SJSA1 (cell line): Measurements from ENCODE around the gene PSMB8. TPM values are rescaled to one million over a fixed set of nuclear protein-coding genes. Genes with fewer than 3 reads are reported as not detected.

Source experiments
- DNase-seq, 2 experiments: peaks; one replicate each; pipeline ENCODE4 v3.0.0-alpha.2; 2015 to 2020; ENCODE audit warnings: low spot score in 2 of 2, low read depth in 1 of 2
- H3K27ac ChIP-seq: fragments of 250-450 bp; sonication (Bioruptor Pico); 2 replicates; pipeline ENCODE4 v1.5.1; 2020; ENCODE audit warnings: mild to moderate bottlenecking, moderate library complexity
- H3K27me3 ChIP-seq: fragments of 250-450 bp; sonication (Bioruptor Pico); replicated peaks from 2 replicates; pipeline ENCODE4 v1.5.1; 2020; ENCODE audit warnings: mild to moderate bottlenecking, moderate library complexity
- H3K36me3 ChIP-seq: fragments of 250-450 bp; sonication (Bioruptor Pico); 2 replicates; pipeline ENCODE4 v1.5.1; 2020; ENCODE audit warnings: mild to moderate bottlenecking
- H3K4me1 ChIP-seq: fragments of 250-450 bp; sonication (Bioruptor Pico); replicated peaks from 2 replicates; pipeline ENCODE4 v1.6.1; 2021; ENCODE audit warnings: mild to moderate bottlenecking
- H3K4me3 ChIP-seq: fragments of 250-450 bp; sonication (Bioruptor Pico); 2 replicates; pipeline ENCODE4 v1.5.1; 2020; ENCODE audit warnings: mild to moderate bottlenecking
- H3K9me3 ChIP-seq: fragments of 250-450 bp; sonication (Bioruptor Pico); replicated peaks from 2 replicates; pipeline ENCODE4 v1.5.1; 2020; ENCODE audit warnings: mild to moderate bottlenecking
- total RNA-seq: library from RNA; depleted of rRNA; stranded (reverse); fragments of >200 nt; shearing (Covaris generic); gene quantifications from 2 replicates; pipeline ENCODE4 v1.2.3, GENCODE V29; 2014

The PSMB8 gene
- total RNA-seq, 1 experiment from 2014 or later, result 107 TPM

- peak in 1 of 2 experiments; percentile 55 for DNase-seq
Measured at GRCh38 chr6:32852844-32853540, 9.1 kb upstream of the PSMB8 start.

DNA sequence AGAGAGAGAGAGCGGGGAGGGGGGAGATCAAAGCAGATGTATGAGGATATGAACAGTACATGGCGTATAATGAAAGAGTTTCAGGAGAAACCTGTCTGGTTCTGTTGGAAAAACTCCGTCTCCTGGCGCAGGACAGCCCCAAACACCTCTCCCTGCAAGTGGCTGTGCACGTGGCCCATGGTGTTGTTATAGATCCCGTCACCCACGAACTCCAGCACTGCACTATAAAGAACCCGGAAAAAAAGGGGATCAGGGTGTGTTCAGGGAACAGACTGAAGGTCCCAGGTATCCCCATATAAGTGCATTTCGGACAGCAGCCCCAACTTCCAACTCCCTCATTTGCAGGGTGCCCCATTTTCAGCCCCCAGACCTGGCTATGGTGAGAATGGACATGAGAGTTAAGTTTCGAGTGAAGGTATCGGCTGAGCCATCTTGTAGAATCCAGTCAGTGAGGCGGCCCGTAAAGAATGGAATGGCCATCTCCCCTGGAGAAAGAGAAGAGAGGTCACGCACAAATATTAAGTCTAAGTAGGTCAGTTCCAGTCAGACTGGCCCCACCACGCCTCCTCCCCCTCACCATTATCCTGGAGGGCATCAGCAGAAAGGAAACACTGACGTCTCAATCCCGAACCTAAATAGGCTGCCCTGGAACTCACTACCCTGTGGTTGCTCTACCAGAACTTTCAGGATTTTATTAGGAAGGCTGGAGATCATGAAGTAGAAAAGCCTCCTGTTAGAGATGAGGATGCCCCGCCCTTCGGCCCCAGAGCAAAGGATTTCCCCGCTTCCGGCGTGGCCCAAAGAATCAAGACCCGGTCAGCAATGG, 8.4 kb upstream of the PSMB8 start:
- peak in 1 of 2 experiments; percentile 23 for DNase-seq
- Histone ChIP-seq H3K36me3 (peaks cover 50% of the 10 kb centered on the region), H3K4me3 (peak overlapping the region; percentile 69), H3K27ac (peak overlapping the region; percentile 81), H3K9me3 (no peaks in the 10 kb centered on the region), H3K4me1 (peaks cover 15% of the 10 kb centered on the region), H3K27me3 (no peaks in the 10 kb centered on the region)

More at GRCh38 chr6:32852844-32853540, 9.1 kb upstream of the PSMB8 start:
- H3K27ac ChIP-seq, result peak overlapping the region; percentile 81
- H3K27me3 ChIP-seq, result no peaks in the 10 kb centered on the region
- H3K9me3 ChIP-seq, result no peaks in the 10 kb centered on the region
- H3K4me1 ChIP-seq, result peaks cover 15% of the 10 kb centered on the region
- H3K4me3 ChIP-seq, result peak overlapping the region; percentile 69
- peaks cover 50% of the 10 kb centered on the region for H3K36me3 ChIP-seq

DNA sequence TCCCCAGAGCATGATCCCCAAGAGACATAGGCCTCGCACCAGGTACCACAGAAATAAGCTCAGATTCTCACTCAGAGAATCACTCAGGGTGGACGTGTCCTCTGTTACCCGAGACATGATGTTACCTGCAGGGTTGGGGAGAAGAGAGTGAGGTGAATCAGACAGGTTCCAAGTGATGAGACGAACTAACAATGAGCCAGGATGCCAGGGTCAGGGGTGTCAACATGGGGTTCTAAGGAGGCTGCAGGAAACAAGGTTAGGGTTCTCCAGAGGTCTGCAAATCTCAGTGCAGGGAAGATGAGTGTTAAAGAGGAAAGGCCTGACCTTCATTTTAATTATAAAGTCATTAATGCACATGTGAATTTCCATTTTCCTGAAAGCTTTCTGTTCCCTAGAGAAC, 7.2 kb upstream of the PSMB8 start:
- peaks cover 60% of the 10 kb centered on the region for H3K36me3 ChIP-seq
- H3K9me3 ChIP-seq, result no peaks in the 10 kb centered on the region
- H3K4me3 ChIP-seq, result no peak overlapping the region
- peaks cover 15% of the 10 kb centered on the region for H3K4me1 ChIP-seq
- no peak for DNase-seq
- no peaks in the 10 kb centered on the region for H3K27me3 ChIP-seq
- no peak overlapping the region for H3K27ac ChIP-seq

GRCh38 chr6:32849126-32849525, 5.3 kb upstream of the PSMB8 start:
- H3K36me3 ChIP-seq, result peaks cover 75% of the 10 kb centered on the region
- H3K27me3 ChIP-seq, result no peaks in the 10 kb centered on the region

GRCh38 chr6:32847795-32848194, 3.9 kb upstream of the PSMB8 start:
- peaks cover 82% of the 10 kb centered on the region for H3K36me3 ChIP-seq
- H3K4me1 ChIP-seq, result peaks cover 23% of the 10 kb centered on the region
- H3K27me3 ChIP-seq, result no peaks in the 10 kb centered on the region
- no peak overlapping the region for H3K4me3 ChIP-seq
- peak in 1 of 2 experiments; percentile 33 for DNase-seq
- no peaks in the 10 kb centered on the region for H3K9me3 ChIP-seq
- no peak overlapping the region for H3K27ac ChIP-seq

More at GRCh38 chr6:32849126-32849525, 5.3 kb upstream of the PSMB8 start:
- no peak overlapping the region for H3K27ac ChIP-seq
- no peak for DNase-seq
- H3K9me3 ChIP-seq, result no peaks in the 10 kb centered on the region
- H3K4me3 ChIP-seq, result no peak overlapping the region
- peaks cover 18% of the 10 kb centered on the region for H3K4me1 ChIP-seq

DNA sequence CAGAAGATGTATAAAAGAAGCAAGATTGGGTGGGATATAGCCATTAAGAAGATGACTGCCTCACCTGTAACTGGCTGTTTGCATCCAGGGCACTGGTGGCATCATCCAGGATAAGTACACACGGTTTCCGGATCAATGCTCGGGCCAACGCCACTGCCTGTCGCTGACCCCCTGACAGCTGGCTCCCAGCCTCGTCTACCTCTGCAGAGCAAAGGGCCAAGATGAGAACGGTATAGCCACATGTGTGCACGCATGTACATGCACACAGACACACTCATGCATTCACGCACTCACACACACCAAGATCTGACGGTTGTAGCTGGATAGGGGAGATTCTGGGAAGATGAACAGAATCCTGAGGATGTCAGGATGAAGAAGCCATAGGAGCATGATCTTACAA, 3.2 kb upstream of the PSMB8 start:
- no peak overlapping the region for H3K4me3 ChIP-seq
- no peaks in the 10 kb centered on the region for H3K9me3 ChIP-seq
- H3K36me3 ChIP-seq, result peaks cover 87% of the 10 kb centered on the region
- no peak overlapping the region for H3K27ac ChIP-seq
- peak in 1 of 2 experiments; percentile 32 for DNase-seq
- peaks cover 22% of the 10 kb centered on the region for H3K4me1 ChIP-seq
- no peaks in the 10 kb centered on the region for H3K27me3 ChIP-seq

DNA sequence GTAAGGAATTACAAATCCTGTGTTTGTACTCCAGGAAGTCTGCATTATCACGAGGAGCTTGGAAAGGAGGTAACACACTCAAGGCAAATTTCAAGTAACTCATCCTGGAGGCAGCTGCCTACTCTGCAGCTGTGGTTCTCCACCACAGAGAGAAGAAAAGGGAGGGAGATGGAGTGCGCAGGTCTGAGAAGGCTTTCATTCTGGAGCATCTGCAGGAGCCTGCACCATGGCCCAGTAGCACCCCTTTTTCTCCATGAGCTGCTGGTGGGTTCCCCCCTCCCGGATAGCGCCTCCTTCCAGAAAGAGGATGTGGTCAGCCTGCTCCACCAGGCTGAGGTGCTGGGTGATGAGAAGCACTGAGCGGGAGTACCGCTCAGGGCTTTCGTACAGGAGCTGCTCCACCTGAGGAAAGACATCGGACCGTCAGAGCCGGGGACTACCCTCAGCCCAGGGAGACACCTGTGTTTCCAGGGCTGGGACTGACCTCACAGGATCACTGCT, 1.6 kb upstream of the PSMB8 start:
- no peak overlapping the region for H3K4me3 ChIP-seq
- no peaks in the 10 kb centered on the region for H3K27me3 ChIP-seq
- H3K9me3 ChIP-seq, result no peaks in the 10 kb centered on the region
- H3K27ac ChIP-seq, result no peak overlapping the region; the same call in 1 of the 2 replicates
- H3K36me3 ChIP-seq, result peaks cover 85% of the 10 kb centered on the region
- peaks cover 19% of the 10 kb centered on the region for H3K4me1 ChIP-seq
- no peak for DNase-seq

GRCh38 chr6:32844839-32845383, 1.1 kb upstream of the PSMB8 start:
- Histone ChIP-seq H3K36me3 (peaks cover 85% of the 10 kb centered on the region), H3K27ac (peak overlapping the region; percentile 93)

GRCh38 chr6:32843331-32843978, 392 bp downstream of the PSMB8 start:
- Histone ChIP-seq H3K27me3 (no peaks in the 10 kb centered on the region), H3K9me3 (no peaks in the 10 kb centered on the region), H3K36me3 (peaks cover 73% of the 10 kb centered on the region), H3K4me1 (peaks cover 19% of the 10 kb centered on the region), H3K4me3 (peak overlapping the region; percentile 68), H3K27ac (peak overlapping the region; percentile 93)
- DNase-seq, result no peak

More at GRCh38 chr6:32844839-32845383, 1.1 kb upstream of the PSMB8 start:
- H3K4me3 ChIP-seq, result peak overlapping the region; percentile 68
- no peaks in the 10 kb centered on the region for H3K27me3 ChIP-seq
- peaks cover 19% of the 10 kb centered on the region for H3K4me1 ChIP-seq
- DNase-seq, result no peak
- no peaks in the 10 kb centered on the region for H3K9me3 ChIP-seq

DNA sequence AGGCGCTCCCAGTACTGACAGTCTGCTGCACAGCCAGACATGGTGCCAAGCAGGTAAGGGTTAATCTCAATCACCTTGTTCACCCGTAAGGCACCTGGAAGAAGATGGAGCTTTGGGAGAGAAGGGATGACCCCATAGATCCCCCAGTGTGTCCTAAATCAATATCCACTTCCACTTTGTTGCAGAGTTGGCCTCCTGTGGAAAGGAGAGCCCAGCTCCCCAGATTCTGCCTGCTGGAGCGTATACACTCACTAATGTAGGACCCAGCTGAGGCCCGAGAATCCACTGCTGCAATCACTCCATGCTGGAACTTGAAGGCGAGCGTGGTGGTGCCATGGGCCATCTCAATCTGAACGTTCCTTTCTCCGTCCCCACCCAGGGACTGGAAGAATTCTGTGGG, 1.2 kb downstream of the PSMB8 start:
- Histone ChIP-seq H3K36me3 (peaks cover 69% of the 10 kb centered on the region), H3K4me3 (no peak overlapping the region; the same call in 1 of the 2 replicates), H3K27me3 (no peaks in the 10 kb centered on the region), H3K4me1 (peaks cover 23% of the 10 kb centered on the region), H3K27ac (no peak overlapping the region), H3K9me3 (no peaks in the 10 kb centered on the region)
- no peak for DNase-seq

- Histone ChIP-seq H3K9me3 (no peaks in the 10 kb centered on the region), H3K4me1 (peaks cover 29% of the 10 kb centered on the region), H3K36me3 (peaks cover 67% of the 10 kb centered on the region), H3K4me3 (no peak overlapping the region), H3K27me3 (no peaks in the 10 kb centered on the region), H3K27ac (no peak overlapping the region)
- DNase-seq, result no peak
Measured at GRCh38 chr6:32842021-32842650, 1.7 kb downstream of the PSMB8 start.

- Histone ChIP-seq H3K27ac (no peak overlapping the region), H3K4me1 (peaks cover 32% of the 10 kb centered on the region), H3K27me3 (no peaks in the 10 kb centered on the region), H3K4me3 (no peak overlapping the region), H3K36me3 (peaks cover 67% of the 10 kb centered on the region), H3K9me3 (no peaks in the 10 kb centered on the region)
- DNase-seq, result no peak
Measured at GRCh38 chr6:32840604-32841246, 3.1 kb downstream of the PSMB8 start.
